Thoracic aorta (tissue), 2 donors: ENCODE results near the gene MICAL3. TPM values are rescaled to one million over a fixed set of nuclear protein-coding genes. Genes with fewer than 3 reads are reported as not detected.

Source experiments
- ATAC-seq: fragments of 150-250 bp; one replicate; pipeline ENCODE4 v1.8.0; 2017; ENCODE audit warnings: low read depth; ENCODE audit not compliant: insufficient number of reproducible peaks, low FRiP score
- DNase-seq: peaks from one replicate; pipeline ENCODE4 v3.0.0-alpha.2; 2020; ENCODE audit warnings: low spot score
- H3K27ac ChIP-seq, 2 donors: fragments of 200-600 bp; sonication (generic); 1 replicate in 1 of 2; 2 replicates in 1 of 2; pipeline ENCODE4 v1.5.1; 2016; ENCODE audit warnings: mild to moderate bottlenecking in 2 of 2, moderate library complexity in 2 of 2
- H3K27me3 ChIP-seq: fragments of 200-600 bp; sonication (generic); replicated peaks from 2 replicates; pipeline ENCODE4 v1.6.0; 2016; ENCODE audit warnings: mild to moderate bottlenecking; ENCODE audit not compliant: insufficient read depth
- H3K36me3 ChIP-seq: fragments of 200-600 bp; sonication (generic); one replicate; pipeline ENCODE4 v1.5.1; 2016
- H3K4me1 ChIP-seq, 2 donors: fragments of 200-600 bp; sonication (generic); 1 replicate in 1 of 2; 2 replicates in 1 of 2; pipeline versions ENCODE4 v1.5.1 to v1.6.0; 2016; ENCODE audit warnings: low read depth in 2 of 2, mild to moderate bottlenecking in 1 of 2; ENCODE audit not compliant: control insufficient read depth in 1 of 2
- H3K4me3 ChIP-seq: fragments of 200-600 bp; sonication (generic); 2 replicates; pipeline ENCODE4 v1.5.1; 2016; ENCODE audit warnings: mild to moderate bottlenecking
- H3K9me3 ChIP-seq: fragments of 200-600 bp; sonication (generic); 2 replicates; pipeline ENCODE4 v1.5.1; 2016
- total RNA-seq, 2 donors: library from RNA; depleted of rRNA; stranded (reverse); fragments of >200 nt; gene quantifications; one replicate each; pipeline versions ENCODE4 v1.1.0 to v1.2.3, GENCODE V29; 2016
- TF ChIP-seq, protein P1 (sequence below): fragments of 200-600 bp; sonication (generic); IDR thresholded peaks from one replicate; pipeline ENCODE4 v1.5.1; 2019; ENCODE audit warnings: antibody characterized with exemption

MICAL3 gene
- total RNA-seq, 2 donors from 2014 or later, result 45.2 to 78.0 TPM

DNA sequence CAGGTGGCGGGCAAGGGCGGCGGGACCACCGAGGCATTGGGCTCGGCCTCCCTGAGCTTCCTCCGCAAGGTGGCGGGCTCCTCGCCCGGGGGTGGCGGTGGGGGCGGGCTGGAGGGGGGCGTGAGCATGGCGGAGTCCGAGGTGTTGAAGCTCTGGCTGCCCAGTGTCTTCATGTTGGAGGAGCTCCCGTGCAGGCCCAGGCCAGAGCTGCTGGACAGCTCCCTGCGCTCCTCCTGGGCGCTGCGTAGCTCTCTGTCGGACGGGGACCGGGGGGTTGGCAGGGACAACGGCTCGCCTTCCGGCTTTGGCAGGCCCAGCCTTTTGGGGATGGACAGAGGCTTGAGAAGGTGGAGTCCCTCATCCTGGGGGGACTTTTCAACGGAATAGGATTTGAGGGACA, 206.2 kb downstream of the MICAL3 start:
- TF ChIP-seq, protein P1, sequence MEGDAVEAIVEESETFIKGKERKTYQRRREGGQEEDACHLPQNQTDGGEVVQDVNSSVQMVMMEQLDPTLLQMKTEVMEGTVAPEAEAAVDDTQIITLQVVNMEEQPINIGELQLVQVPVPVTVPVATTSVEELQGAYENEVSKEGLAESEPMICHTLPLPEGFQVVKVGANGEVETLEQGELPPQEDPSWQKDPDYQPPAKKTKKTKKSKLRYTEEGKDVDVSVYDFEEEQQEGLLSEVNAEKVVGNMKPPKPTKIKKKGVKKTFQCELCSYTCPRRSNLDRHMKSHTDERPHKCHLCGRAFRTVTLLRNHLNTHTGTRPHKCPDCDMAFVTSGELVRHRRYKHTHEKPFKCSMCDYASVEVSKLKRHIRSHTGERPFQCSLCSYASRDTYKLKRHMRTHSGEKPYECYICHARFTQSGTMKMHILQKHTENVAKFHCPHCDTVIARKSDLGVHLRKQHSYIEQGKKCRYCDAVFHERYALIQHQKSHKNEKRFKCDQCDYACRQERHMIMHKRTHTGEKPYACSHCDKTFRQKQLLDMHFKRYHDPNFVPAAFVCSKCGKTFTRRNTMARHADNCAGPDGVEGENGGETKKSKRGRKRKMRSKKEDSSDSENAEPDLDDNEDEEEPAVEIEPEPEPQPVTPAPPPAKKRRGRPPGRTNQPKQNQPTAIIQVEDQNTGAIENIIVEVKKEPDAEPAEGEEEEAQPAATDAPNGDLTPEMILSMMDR, result no peak
- H3K9me3 ChIP-seq, result no peaks in the 10 kb centered on the region

DNA sequence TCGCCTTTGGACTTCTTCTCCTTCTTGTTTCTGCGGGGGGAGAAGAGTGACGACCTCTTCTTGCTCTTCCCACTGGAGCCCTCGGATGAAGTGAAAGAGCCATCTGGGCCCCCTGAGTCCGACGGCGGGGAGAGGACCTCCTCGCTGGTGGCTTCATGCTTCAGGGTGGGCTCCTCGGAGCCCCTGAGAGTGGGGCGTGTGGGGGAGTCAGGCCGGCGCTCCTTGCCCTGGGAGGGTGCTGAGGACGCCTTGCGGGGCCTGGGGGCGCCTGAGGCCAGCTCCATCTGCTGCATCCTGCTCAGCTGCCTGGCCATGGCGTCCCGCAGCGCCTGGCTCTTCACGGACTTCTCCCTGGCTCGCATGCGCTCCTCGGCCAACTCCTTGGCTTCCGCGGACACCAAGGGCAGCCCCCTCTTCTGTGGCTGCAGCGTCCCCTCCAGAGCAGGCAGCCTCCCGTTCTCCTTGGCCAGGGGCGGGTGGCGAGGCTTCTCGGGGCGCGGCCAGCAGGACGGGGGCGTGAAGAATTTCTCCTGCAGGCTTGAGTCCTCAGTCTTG, 206.8 kb downstream of the MICAL3 start:
- Histone ChIP-seq H3K27me3 (no peaks in the 10 kb centered on the region), H3K4me3 (no peak overlapping the region), H3K36me3 (peaks cover 60% of the 10 kb centered on the region), H3K27ac (no peak overlapping the region), H3K4me1 (no peaks in the 10 kb centered on the region), H3K9me3 (no peaks in the 10 kb centered on the region)
- TF ChIP-seq, protein P1, result no peak
- ATAC-seq (no peak), DNase-seq (no peak)

More for the DNA sequence above, 206.2 kb downstream of the MICAL3 start:
- H3K4me3 ChIP-seq, result no peak overlapping the region
- ATAC-seq (no peak), DNase-seq (no peak)
- no peak overlapping the region for H3K27ac ChIP-seq
- no peaks in the 10 kb centered on the region for H3K4me1 ChIP-seq
- peaks cover 64% of the 10 kb centered on the region for H3K36me3 ChIP-seq
- no peaks in the 10 kb centered on the region for H3K27me3 ChIP-seq

DNA sequence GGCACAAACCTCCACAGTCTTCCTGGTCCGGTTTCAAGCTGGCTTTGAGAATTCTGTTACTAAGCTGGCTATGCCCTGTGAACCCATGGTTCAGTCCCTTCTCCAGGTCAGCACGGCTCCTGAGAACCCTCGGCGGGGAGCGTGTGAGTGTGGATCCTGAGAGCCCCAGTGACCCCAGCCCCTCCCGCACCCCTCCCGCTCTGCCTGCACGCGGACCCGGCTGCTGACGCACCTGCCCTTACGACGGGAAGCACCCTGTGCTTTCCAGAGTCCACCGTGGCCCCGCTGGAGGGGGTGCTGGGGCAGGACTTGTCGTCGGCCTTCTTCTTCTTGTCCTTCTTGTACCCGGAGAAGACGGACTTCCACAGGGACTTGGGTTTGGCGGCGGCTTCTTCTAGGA, 207.3 kb downstream of the MICAL3 start:
- H3K9me3 ChIP-seq, result no peaks in the 10 kb centered on the region
- H3K27me3 ChIP-seq, result no peaks in the 10 kb centered on the region
- peaks cover 55% of the 10 kb centered on the region for H3K36me3 ChIP-seq
- ATAC-seq (no peak), DNase-seq (no peak)
- TF ChIP-seq, protein P1, result no peak
- H3K4me3 ChIP-seq, result no peak overlapping the region
- no peaks in the 10 kb centered on the region for H3K4me1 ChIP-seq
- H3K27ac ChIP-seq, result no peak overlapping the region

DNA sequence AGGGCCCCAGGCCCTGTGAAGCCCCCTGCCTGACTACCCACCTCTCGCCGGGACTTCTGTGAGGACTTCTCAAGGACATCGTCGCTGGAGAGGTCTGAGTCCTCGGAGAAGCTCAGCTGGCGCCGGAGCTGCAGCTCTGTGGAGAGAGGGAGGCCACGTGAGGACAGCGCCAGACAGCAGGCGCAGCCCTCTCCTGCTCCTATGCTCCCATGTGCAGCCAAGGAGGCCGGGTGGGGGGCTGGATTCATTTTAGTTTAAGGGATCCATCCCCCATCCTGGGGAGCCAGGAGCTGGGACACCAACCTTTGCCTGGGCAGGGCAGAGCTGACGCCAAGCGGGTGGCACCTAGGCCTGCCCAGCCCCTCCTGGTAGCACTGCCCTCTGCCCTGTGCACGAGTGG, 207.7 kb downstream of the MICAL3 start:
- Histone ChIP-seq H3K4me1 (no peaks in the 10 kb centered on the region), H3K4me3 (no peak overlapping the region), H3K27me3 (no peaks in the 10 kb centered on the region), H3K9me3 (no peaks in the 10 kb centered on the region), H3K36me3 (peaks cover 51% of the 10 kb centered on the region), H3K27ac (no peak overlapping the region)
- DNase-seq (no peak), ATAC-seq (no peak)
- TF ChIP-seq, protein P1, result no peak

DNA sequence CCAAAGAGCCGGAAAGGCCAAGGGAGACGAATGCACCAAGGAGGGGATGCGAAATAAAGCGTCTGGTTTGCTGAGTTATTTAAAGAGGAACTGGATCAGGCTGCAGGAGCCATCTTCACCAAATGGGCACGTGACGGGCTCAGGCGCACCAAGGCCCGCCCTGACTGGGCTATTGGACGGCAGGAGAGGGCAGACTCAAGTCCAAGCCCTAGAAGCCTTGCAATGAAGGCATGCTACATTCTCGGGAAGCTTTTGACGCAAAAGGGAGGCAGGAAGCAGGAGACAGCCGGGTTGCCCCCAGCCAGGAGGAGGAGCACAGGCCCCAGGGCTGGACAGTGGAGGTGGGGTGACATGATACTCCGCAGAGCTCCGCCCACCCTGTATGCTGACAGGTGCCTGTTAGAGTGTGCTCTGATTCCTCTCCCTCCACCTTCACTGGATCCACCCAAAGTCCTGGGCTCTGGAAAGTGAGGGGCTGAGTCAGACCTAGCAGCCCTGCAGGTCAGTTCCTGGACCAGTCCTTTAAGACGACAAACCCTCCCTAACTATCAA, 208.6 kb downstream of the MICAL3 start:
- H3K4me3 ChIP-seq, result no peak overlapping the region

More for the DNA sequence above, 208.6 kb downstream of the MICAL3 start:
- Histone ChIP-seq H3K36me3 (peaks cover 43% of the 10 kb centered on the region), H3K9me3 (no peaks in the 10 kb centered on the region), H3K27me3 (no peaks in the 10 kb centered on the region), H3K4me1 (no peaks in the 10 kb centered on the region), H3K27ac (no peak overlapping the region)
- ATAC-seq, result no peak
- TF ChIP-seq, protein P1, result no peak
- no peak for DNase-seq
